WI38 (cell line): Measurements from ENCODE around the gene PDSS2.

Source experiments
- H3K4me3 ChIP-seq: 2 replicates; pipeline ENCODE4 v1.5.1; 2011; ENCODE audit warnings: low read depth, mild to moderate bottlenecking, control low read depth, low read length
- TF ChIP-seq, protein P1 (sequence below): IDR thresholded peaks from 2 replicates; pipeline ENCODE4 v1.5.1; 2012; ENCODE audit warnings: low read depth, mild to moderate bottlenecking, control low read depth, low read length

Gene PDSS2

GRCh38 chr6:107345393-107345792 lies 114.0 kb downstream of the PDSS2 start:
- TF ChIP-seq, protein P1, sequence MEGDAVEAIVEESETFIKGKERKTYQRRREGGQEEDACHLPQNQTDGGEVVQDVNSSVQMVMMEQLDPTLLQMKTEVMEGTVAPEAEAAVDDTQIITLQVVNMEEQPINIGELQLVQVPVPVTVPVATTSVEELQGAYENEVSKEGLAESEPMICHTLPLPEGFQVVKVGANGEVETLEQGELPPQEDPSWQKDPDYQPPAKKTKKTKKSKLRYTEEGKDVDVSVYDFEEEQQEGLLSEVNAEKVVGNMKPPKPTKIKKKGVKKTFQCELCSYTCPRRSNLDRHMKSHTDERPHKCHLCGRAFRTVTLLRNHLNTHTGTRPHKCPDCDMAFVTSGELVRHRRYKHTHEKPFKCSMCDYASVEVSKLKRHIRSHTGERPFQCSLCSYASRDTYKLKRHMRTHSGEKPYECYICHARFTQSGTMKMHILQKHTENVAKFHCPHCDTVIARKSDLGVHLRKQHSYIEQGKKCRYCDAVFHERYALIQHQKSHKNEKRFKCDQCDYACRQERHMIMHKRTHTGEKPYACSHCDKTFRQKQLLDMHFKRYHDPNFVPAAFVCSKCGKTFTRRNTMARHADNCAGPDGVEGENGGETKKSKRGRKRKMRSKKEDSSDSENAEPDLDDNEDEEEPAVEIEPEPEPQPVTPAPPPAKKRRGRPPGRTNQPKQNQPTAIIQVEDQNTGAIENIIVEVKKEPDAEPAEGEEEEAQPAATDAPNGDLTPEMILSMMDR = no peak
- H3K4me3 ChIP-seq = no peak overlapping the region

DNA sequence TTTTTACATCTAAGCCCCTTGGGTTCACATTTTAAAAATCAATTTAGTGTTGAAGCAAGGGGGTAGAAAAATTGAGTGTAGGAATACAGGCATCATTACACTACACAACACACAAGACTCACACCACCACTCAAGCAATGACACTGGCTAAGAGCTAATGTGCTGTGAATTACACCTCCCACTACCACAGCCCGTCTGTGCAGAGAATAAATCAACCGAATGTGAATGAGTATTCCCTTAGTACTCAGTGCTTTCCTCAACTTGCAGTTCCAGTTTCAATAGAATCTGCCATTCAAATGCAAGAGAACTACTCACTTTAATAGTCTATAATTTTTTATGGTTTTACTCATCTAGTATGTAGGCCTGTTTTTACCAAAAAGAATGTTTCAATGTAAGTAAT lies 114.4 kb downstream of the PDSS2 start:
- TF ChIP-seq, protein P1 = no peak

GRCh38 chr6:107344383-107344782 lies 115.0 kb downstream of the PDSS2 start:
- TF ChIP-seq, protein P1 = no peak
- no peak overlapping the region for H3K4me3 ChIP-seq

More for the DNA sequence above, 114.4 kb downstream of the PDSS2 start:
- H3K4me3 ChIP-seq = no peak overlapping the region

- no peak overlapping the region for H3K4me3 ChIP-seq
- TF ChIP-seq, protein P1 = no peak
Observed at GRCh38 chr6:107342144-107342543, 117.2 kb downstream of the PDSS2 start.

- TF ChIP-seq, protein P1 = no peak
- no peak overlapping the region for H3K4me3 ChIP-seq
Observed at GRCh38 chr6:107340881-107341280, 118.5 kb downstream of the PDSS2 start.

- TF ChIP-seq, protein P1 = no peak
- H3K4me3 ChIP-seq = no peak overlapping the region
Observed at GRCh38 chr6:107337191-107337741, 122.1 kb downstream of the PDSS2 start.

DNA sequence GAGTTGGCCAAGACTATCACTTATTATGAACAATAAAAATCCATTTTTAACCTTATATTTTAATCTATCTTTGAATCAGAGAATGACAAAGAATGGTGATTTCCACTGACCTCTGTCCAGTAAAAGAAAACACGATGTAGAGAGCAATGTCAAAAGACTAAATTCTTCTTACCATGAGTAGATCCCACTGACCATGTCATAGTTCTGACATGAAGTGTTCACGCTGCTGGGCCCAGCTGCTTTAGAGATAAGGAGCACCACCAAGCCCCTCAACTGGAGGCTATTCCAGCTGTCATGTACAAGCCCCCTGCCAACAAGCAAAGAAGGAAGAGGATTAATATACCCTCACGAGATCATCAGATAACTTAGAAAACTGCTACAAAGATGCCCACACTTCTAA lies 125.3 kb downstream of the PDSS2 start:
- TF ChIP-seq, protein P1 = no peak
- no peak overlapping the region for H3K4me3 ChIP-seq
